NCI-H146 treated with DMSO at 0.1 percent for 48 hours (cell line): ENCODE measurements around the gene RAD51AP1.

ENCODE experiments used
- DNase-seq: peaks from one replicate; lab custom pipeline; 2025; ENCODE audit not compliant: unreplicated experiment; lab: John Stamatoyannopoulos, UW

RAD51AP1 gene

DNA sequence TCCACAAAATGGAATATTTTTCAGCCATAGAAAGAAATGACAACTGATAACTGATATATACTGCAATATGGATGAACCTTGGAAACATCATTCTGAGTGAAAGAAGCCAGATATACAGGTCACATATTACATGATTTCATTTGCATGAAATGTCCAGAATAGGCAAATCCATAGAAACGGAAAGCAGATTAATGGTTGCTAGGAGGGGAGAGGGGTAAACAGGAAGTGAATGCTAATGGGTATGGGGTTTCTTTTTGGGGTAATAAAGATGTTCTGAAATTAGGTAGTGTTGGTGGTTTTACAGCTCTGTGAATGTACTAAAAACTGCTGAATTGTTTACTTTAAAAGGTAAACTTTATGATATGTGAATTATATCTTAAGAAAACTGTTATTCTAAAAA lies 6.5 kb downstream of the RAD51AP1 start:
- DNase-seq, result no peak

DNA sequence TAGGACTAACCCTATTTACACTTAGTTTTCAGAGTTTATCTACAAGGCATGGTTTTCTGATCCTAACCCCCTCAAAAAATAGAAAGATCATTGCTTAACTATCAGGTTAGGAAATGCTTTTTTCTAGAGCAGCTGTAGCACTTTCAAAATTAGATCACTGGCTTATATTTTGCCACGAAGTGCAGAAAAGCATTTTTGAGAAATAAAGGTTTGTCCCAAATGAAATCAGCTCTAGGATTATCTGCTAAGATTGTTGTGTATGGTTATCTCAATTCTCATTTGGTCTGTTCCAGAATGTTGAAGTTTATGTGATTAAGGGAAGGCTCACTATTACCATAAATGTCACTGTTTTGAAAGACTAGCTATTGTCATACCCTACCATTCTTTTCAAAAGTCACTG lies 13.5 kb downstream of the RAD51AP1 start:
- DNase-seq, result no peak

DNA sequence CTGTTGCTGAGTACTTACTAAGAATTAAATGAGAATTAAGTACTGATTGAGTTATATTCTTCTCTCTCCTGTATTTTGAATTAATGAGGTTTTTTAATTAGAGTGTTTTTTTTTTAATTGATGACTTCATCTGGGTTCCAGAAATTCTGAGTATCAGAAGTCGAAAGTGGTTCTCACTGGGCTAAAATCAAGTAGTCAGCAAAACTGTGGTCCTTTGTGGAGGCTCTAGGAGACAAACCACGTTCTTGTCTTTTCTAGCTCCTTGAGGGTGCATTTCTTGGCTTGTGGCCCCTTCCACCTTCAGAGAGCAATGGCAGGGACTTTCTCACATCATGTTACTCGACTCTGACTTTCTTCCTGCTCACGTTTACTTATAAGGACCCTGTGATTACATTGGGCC lies 15.3 kb downstream of the RAD51AP1 start:
- no peak for DNase-seq

DNA sequence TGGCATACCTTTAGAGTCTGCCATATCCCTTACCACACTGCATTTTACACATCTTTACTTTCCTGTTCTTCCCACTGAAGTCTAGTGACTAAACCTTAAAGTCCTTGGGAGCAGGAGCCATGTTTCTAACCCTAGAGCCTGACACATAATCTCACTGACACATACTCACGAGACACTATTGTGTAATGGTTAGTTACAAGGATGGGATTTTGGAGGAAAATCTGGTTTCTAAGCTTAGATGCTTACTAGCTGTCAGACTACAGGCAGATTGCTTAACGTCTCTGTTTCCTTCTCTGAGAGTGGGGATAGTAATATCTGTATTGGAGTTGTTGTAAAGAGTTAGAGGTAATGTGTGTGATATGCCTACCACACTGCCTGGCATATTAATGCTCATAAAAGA lies 17.1 kb downstream of the RAD51AP1 start:
- DNase-seq, result no peak

DNA sequence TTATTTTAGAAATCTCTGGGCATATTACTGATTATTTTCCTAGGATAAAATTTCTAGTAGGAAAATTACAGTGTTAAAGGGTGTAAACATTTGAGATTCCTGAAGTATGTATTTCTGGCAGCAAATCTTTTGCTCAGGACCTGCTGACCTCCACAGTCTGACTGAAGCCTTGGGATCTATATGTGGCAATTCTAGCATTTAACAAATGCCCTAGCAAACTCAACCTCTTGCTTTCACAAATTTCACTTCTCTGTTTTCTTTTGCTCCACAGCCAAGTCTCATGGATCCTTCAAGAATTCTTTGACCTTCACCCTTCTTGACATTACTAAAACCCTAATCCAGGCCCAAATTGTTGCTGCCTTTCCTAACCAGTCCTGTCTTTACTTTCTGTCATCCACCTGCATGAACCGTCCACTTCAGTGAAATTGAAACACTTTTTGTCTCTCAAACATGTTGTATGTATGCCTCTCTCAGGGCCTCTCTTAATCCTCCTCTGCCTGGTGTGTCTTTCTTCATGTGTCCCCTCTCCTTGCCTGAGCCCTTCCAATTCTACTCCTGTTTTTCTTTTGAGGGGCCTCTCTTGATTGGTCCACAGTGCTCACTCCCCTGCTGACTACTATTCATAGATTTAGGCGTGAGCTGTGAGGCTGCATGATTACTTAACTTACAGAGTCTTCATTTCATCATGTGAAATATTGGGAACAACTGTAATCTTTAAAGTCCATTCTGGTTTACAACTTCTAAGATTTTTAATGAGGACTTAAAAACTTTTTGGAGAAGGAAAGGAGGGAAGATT lies 18.2 kb downstream of the RAD51AP1 start:
- DNase-seq, result no peak

DNA sequence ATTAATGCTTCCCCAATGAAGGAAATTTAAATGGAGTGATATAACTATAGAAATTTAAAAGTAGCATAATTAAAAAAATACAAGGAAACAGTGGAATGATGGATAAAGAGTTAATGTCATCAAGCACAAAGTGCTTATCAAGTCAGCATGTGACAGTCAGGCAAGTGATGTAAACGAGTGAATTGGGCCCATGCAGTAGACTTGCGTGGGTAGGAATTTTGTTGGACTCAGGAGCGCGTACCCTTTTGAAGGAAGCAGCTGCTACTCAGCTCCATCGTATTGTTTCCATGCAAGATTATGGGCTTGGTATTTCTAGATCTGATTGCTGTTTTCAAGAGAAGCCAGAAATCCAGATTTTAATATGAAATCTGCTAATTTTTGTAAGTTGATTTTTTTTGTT lies 18.9 kb downstream of the RAD51AP1 start:
- no peak for DNase-seq

DNA sequence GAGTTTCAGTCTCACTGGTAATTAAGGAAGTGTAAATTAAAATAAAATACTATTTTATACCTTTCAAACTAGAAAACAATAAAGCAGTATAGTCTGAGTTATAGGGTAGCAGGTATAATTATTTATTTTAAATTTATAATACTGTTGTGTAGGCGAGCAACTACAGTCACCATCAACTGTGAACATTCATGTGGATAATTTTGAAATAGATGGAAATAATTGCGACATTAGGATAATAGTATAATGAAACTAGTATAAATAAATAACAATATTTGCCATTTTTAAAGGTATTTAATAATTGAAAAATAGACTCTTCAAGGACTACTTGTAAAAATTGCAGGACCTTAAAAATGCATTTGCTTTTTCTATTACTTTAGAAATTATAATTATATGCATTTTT lies 19.5 kb downstream of the RAD51AP1 start:
- no peak for DNase-seq

DNA sequence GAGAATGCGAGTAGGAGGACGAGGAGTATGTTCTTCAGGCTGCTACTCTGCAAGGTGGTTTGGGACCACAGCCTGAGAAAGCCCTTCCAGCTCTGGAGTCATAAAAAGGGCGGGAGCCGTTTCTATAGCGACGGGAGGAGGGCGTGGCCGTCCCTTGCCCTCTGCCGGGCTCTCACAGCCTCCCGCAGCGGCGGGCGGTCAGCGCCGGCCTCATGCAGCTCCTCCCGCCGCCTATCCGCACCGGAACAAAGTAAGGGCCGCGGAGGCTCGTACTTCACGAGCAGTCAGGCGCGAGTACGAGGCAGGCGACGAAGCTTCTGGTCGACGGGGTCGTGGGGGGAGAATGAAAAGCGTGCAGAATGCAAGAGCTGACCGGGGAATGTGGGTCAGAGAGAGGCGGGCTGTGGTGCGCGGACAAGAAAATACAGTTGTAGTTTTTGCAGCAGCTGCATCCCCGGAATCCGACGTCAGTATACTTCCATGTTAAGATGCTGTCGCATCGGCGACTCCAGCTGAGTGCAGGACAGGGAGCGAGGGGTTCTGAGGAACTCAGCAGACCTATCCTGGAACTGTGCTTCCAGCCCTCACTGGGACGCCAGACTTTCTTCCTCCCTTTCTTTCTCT lies 23.5 kb downstream of the RAD51AP1 start, which contains the start of gene DYRK4:
DYRK4 (plus strand) TSS at position 175 of the 624 bp plus-strand sequence; CDS start at position 213, 38 bp downstream.
- peak; percentile 75 for DNase-seq

DNA sequence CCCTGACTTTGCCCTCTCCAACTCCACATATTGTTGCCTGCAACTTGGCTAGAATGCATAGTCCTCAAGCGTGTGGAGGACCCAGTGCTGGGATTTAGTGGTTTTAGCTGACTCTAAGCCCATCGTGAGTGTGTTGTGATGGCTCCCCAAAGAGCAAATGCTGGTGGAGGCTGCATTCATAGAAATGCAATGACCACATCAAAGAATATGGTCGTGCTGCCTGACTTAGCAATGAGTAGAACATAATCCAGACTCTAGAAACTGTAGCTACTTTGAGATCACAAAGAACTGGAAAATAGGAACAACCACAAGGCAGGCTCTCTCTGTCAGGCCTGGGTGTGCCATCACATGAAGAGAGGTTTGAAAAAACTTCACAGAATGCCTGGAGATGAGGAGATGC lies 24.6 kb downstream of the RAD51AP1 start:
- DNase-seq, result no peak

DNA sequence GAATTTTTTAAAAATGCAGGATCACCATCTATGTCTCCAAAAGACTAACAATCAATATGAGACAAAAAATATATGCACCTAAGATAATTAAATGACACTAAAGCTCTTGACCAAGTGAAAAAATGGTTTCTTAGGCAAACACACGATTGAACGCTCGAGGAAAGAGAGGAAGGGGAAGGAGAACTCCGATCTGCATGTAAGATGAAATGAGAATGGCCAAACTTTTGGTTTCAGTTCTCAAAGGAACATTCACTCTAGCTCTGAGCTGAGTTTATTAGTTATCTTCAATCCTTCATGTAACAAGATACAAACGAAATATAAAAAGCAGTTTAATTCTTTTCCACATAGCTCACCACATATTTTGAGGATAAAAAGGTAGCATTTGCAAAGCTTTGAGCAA lies 26.1 kb downstream of the RAD51AP1 start:
- no peak for DNase-seq

DNA sequence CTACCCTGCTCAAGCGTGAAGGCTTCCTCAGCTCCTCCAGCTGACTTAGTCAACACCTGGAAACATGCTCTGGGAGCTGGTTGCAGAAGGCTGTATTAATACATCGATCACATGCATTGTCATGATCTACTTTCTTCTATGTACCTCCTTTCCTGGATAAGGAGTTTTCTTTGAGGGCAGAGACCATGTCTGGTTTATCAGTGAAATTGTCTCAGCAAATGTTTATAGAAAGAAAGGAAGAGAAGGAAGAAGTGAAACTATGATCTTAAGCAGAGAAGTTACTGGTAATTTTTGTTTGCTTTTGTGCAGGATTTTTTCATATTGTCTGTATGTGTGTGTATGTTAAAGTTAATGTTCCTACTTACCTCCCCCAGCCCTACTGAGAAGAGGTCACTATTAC lies 27.8 kb downstream of the RAD51AP1 start:
- DNase-seq, result no peak

DNA sequence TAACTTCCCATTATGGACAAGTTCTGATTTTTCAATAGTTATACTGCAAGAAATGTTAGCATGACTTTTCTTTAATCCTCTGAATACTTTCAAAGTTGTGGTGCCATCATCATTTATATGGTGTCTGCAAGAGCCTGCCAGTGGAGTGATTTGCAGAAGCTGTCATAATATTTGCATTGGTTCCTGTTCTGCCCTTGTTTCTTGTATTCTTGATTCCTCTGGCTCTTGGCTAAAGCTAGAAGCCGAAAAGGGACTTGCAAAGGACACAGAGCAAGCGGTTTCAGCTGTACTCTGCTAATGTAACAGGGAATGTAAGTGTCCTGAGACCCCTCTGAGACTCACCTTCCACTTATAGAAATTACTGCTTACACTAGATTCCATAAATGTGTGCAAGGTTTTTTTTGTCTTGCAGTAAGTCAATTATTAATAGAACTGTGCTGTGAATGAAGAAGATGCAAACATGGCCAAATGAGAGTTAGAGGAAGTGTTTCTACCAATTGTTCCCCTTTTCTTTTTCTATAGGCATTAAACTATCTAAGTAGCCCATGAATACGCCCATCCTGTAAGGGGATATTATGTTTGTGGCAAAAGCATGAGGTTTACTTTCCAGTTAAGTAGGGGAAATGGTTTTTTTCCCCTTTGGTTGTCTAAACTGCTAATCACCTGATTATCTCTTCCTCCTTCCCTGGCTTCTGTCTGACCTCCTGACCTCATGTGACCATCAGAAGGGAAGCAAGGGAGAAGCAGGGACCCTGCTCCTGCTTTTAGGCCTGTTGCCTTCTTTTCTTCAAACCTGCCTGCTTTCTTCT lies 28.6 kb downstream of the RAD51AP1 start:
- no peak for DNase-seq

DNA sequence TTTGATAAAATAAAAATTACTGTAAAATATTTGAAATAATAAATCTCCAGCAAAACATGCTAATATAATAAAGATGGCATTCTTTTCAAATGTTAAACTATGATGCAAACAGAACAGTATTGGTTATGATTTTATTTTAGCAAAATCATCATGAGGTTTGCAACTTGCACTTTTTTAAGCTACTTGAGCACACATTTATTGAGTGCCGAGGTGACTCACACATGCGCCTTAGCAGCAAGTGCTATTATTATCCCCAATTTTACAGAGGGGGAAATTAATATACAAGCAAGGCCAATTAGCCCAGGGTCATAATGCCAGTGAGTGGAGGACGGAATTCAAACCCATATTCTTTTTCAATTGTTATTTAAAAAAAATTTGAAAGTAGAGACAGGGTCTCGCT lies 30.6 kb downstream of the RAD51AP1 start:
- DNase-seq, result no peak

DNA sequence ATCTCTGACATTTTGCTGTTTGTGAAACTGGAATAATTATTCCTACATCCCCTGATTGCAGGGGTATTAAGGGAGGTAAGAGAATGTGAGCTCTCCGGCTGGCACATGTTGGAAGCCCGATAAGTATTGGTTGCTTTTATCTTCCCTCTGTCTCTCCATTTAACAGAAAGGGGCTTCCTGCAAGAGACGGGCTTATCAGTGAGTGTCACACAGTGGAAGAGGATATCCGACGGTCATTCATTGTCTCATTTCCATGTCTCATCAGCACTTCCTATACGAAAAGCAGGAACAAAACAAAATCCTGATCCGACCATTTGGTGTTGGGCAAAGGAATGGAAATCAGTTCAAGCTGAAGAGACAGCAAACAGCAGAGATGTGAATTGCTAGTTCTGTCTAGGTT lies 34.0 kb downstream of the RAD51AP1 start:
- no peak for DNase-seq

DNA sequence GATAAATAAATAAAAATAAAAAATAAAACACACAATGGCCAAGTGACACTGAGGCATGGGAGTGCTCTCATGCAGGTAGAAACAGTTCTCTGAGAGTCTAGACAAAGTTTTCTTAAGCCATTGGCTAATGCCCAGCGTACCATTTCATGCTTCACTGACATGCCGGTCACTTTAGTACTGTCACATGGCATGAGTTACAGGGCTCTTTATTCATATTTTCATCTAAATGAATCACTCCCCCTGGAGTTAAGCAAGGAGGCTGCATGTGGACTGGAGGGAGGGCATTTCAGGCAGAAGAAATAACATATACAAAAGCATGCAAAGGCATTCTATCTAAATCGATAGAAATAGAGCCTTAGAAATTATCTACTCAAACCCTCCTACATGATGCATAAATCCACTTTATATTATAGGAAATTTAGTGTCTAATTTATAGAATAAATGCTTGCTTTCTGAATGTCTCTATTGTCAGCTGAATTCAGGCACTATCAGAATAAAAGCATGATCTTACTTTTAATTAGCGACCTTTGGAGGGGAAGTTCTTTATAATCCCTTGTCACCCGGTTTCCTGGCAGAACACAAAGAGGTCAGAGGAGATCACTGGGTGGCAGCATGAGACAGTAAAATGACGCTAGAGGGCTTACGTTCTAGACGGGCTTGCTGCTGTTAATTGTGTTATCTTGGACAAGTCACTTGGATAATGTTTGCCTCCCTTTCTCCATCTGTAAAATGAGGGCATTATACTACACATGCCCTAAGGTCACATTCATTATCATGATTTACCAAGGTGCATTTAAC lies 40.8 kb downstream of the RAD51AP1 start:
- peak; percentile 50 for DNase-seq

DNA sequence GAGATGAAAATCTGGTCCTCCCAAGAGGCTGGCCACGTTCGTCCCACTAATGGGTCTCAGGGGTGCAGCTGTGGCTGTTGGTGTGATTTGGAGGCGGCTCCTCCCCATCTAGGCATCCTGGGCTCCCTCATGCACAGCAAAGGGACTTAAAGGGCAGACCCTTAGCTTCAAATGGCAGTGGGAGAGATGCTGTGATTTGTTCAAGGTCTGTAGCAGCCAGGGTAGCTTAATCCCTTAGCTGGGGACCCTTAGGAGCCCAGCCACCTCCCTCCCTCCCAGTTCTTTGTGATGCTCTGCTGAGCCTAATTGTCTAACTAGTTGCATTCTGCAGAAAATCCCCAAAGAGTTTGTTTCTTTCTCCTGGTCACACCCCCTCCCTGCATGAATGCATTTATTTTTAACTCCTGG lies 41.6 kb downstream of the RAD51AP1 start:
- DNase-seq, result no peak

DNA sequence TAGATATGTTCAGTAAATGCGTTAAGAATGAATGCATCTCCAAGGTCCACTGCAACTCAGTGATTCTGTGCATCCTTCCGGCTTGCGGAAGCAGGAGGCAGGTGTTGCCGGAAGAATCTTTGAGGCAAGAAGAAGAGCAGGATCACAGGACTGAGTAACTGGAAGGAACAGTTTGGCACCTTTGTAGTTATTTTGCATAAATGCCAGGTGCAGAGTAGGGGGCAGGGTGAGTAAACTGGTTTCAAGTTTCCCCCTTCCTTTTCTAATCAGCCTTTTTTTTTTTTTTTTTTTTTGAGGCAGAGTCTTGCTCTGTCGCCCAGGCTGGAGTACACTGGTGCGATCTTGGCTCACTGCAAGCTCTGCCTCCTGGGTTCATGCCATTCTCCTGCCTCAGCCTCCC lies 45.6 kb downstream of the RAD51AP1 start:
- no peak for DNase-seq

DNA sequence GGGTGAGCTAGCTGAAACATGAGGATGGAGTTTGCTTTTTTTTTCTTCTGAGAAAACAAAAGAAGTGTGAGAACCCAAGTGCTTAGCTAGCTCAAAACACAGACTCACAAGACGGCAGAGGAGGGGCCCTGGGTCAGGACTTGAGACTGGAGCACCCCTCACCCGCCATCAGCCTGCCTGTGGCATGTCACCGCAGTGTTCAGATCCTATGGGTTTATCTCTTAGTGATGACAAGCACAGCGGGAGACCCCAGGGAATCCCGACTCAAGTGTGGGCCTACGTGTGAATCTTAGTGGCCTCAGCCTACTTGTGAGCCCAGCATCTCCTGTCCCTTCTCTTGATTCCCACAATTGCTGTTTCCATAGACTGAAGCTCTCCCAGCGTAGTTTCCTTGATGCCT lies 46.2 kb downstream of the RAD51AP1 start:
- DNase-seq, result no peak

DNA sequence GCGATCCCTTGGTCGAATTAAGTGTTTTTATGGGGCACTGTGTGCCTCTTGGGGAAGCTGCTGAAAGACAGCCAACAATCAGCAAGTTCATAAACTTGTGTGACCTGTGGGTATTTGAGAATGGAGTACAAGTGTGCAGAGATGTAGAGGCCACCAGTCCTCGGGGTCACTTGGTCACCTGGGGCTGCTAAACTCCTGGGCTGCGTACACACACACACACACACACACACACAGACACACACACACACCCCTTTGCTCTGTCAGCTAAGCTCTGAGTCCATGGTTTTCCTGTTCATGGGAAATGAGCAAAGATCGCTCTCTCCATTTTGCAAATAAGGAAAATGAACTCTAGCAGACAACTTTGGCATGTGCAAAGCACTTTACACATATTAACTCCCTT lies 47.8 kb downstream of the RAD51AP1 start:
- DNase-seq, result no peak

DNA sequence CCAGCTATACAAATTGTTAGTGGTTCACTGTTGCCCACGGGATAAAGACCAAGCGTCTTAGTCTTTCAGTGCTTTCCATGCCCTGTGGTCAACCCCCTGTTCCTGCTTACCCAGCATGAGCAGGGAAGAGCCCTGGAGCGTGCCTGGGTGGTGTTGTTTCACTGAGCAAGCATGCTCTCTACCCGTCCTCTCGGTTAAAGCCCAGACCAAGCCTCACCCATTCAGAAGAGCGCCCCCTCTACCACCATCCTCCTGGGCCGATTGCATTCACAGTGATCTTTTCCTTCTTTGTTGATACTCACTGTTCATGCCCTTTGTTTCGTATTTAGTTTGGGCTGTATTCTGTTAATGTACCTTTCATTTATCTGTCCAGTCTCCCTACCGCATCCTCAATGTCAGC lies 48.4 kb downstream of the RAD51AP1 start:
- no peak for DNase-seq

DNA sequence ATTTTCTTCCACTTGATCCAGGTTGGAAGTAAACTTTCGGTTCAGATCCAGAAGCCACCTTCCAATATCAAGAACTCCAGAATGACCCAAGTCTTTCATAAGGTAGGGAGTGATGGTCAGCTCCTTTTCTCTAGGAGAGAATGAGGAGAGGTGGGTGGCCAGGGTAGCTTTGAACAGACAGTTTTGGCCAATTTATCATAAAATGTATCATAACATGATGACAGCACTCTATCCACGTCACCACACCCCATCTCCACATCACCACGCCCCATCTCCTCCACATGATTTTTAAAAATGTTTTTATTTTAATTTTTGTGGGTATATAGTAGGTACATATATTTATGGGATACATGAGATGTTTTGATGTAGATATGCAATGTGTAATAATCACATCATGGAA lies 50.2 kb downstream of the RAD51AP1 start:
- no peak for DNase-seq
